Adrenal gland (tissue), 12 donors: Measurements from ENCODE around the gene DDX25. TPM values are rescaled to one million over a fixed set of nuclear protein-coding genes. Genes with fewer than 3 reads are reported as not detected.

Experiments used
- DNase-seq, 7 donors: peaks; one replicate each; pipeline ENCODE4 v3.0.0-alpha.2; 2019 to 2020
- H3K27ac ChIP-seq, 5 donors: fragments of 200-600 bp; sonication (generic) in 4 of 5; 1 replicate in 3 of 5; 2 replicates in 2 of 5; pipeline versions ENCODE4 v1.5.1 to v1.8.0; 2016 to 2020; ENCODE audit warnings: mild to moderate bottlenecking in 1 of 5
- H3K27me3 ChIP-seq: fragments of 200-600 bp; 2 replicates; pipeline ENCODE4 v1.8.0; 2021
- H3K36me3 ChIP-seq, 2 donors: fragments of 200-600 bp; replicated peaks in 1 of 2; 1 replicate in 1 of 2; 2 replicates in 1 of 2; pipeline versions ENCODE4 v1.5.1 to v1.8.0; 2018 to 2022
- H3K4me1 ChIP-seq, 2 donors: fragments of 200-600 bp; replicated peaks in 1 of 2; 1 replicate in 1 of 2; 2 replicates in 1 of 2; pipeline versions ENCODE4 v1.5.1 to v1.8.0; 2018 to 2021
- H3K4me3 ChIP-seq, 4 donors: fragments of 200-600 bp; sonication (generic) in 3 of 4; one replicate each; pipeline ENCODE4 v1.5.1; 2016 to 2018
- H3K9me3 ChIP-seq, 3 donors: fragments of 200-600 bp; sonication (generic) in 1 of 3; replicated peaks in 1 of 3; 1 replicate in 2 of 3; 2 replicates in 1 of 3; pipeline versions ENCODE4 v1.5.1 to v1.8.0; 2016 to 2021
- POLR2A ChIP-seq, 2 donors: fragments of 450-650 bp; IDR thresholded peaks; one replicate each; pipeline ENCODE4 v1.6.1; 2017; ENCODE audit warnings: antibody characterized with exemption in 2 of 2, mild to moderate bottlenecking in 2 of 2, moderate library complexity in 1 of 2
- WGBS, 4 donors: extraction: QIAGEN DNeasy Blood & Tissue Kit in 2 of 4; methylation state at CpG; one replicate each; pipeline versions ENCODE4 v1.1.5 to v1.1.7; 2013 to 2017; 5-methylcytosine and 5-hydroxymethylcytosine counted together
- intact Hi-C, 2 donors: fragments of 100-400 bp; cut with DNase I; formaldehyde crosslinking; loops; one replicate each; pipeline versions ENCODE4 v1.14.1 to v1.15.0; 2022 to 2023
- polyA plus RNA-seq, 3 donors: library from polyadenylated mRNA; stranded (reverse); fragments of 200-250 nt in 2 of 3; fragments of 350-450 nt in 1 of 3; fragmentation: Illumina TruSeq in 1 of 3; extraction: RNeasy Lipid Tissue Mini Kit (QIAGEN cat#74804) in 1 of 3; gene quantifications; one replicate each; pipeline ENCODE4 v1.2.3, GENCODE V29; 2013 to 2014
- total RNA-seq, 9 donors: library from RNA; depleted of rRNA in 4 of 9; stranded (reverse); fragments of >200 nt in 4 of 9; fragments of 120-200 nt in 1 of 9; fragmentation: NEBNext Ultra II Directional in 1 of 9; extraction: Animal tissue kit (Norgen Biotek cat#: 25700) in 1 of 9; gene quantifications; one replicate each; pipeline versions ENCODE4 v1.1.0 to v1.2.4, GENCODE V29; 2013 to 2023
- TF ChIP-seq, protein P1 (sequence below), 6 experiments: fragments of 450-650 bp in 4 of 6; fragments of 200-600 bp in 2 of 6; sonication (generic) in 1 of 6; IDR thresholded peaks; 1 replicate in 5 of 6; 2 replicates in 1 of 6; pipeline versions ENCODE4 v1.5.1 to v1.8.0; 2016 to 2021; ENCODE audit warnings: antibody characterized with exemption in 6 of 6, mild to moderate bottlenecking in 2 of 6, moderate library complexity in 1 of 6
- donor health status: healthy with polysubstance abuse.
- donor health status: Bipolar disorder and iron deficiency.
- donor health status: DM: yes; HTN: yes; CAD: no.
- donor health status: DM: no; HTN: no; CAD: no.
- donor health status: DM: no; HTN: no; CAD: no.
- donor health status: DM: yes; HTN: yes; CAD: no.

The DDX25 gene
- total and polyA plus RNA-seq, 12 donors: 0.18 to 7.4 (median 0.98) TPM; not detected in 3

DNA sequence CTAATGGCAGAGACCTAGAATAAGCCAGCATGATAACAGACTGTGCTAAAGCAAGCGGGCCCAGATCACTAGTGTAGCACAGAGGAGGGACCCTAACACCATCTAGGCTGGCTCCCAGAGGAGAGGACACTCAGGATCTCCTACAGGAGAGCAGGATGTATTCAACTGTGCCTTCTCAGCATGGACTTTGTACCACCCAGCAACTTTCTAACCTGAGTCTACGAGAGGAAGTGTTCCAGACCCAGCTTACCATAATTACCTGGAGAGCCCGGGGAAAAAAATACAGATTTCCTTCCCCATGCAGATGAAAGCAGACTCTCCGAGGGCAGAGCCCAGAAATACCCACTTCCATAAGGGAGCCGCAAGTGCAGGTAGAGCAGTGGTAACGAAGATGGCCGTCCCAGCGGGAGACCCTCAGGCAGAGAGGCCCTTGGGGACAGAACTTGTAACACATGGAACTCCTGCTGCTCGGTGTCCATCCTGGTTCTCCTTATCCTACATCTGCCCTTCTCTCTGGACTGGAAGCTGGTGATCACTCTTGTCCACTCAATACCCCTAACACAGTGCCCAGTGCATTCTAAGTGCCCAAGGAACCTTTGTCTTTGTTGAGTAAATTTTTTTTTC is 20.2 kb downstream of the DDX25 start:
- TF ChIP-seq, protein P1, sequence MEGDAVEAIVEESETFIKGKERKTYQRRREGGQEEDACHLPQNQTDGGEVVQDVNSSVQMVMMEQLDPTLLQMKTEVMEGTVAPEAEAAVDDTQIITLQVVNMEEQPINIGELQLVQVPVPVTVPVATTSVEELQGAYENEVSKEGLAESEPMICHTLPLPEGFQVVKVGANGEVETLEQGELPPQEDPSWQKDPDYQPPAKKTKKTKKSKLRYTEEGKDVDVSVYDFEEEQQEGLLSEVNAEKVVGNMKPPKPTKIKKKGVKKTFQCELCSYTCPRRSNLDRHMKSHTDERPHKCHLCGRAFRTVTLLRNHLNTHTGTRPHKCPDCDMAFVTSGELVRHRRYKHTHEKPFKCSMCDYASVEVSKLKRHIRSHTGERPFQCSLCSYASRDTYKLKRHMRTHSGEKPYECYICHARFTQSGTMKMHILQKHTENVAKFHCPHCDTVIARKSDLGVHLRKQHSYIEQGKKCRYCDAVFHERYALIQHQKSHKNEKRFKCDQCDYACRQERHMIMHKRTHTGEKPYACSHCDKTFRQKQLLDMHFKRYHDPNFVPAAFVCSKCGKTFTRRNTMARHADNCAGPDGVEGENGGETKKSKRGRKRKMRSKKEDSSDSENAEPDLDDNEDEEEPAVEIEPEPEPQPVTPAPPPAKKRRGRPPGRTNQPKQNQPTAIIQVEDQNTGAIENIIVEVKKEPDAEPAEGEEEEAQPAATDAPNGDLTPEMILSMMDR (IDR thresholded peaks at IDR 0.05): no peak
- no peak for TF ChIP-seq POLR2A (IDR thresholded peaks at IDR 0.05)
- WGBS, 4 donors: 72 to 90% (median 86%) methylated on average over 8 to 9 of the region's 9 CpGs
- H3K4me3 ChIP-seq: no peak overlapping the region
- no peak overlapping the region for H3K27ac ChIP-seq
- H3K27me3 ChIP-seq: no peaks in the 10 kb centered on the region
- peaks cover 0 to 3% of the 10 kb centered on the region in 2 donors for H3K4me1 ChIP-seq
- no peaks in the 10 kb centered on the region for H3K36me3 ChIP-seq
- intact Hi-C loops: loop anchor here (2.0 to 5.0 kb wide), 3 partner anchors 133 to 270 kb away; no protein-coding TSS in a partner anchor
- peaks cover 0 to 6% (median 0%) of the 10 kb centered on the region in 3 donors for H3K9me3 ChIP-seq
- DNase-seq: peak in 1 of 7 donors; percentile 34

DNA sequence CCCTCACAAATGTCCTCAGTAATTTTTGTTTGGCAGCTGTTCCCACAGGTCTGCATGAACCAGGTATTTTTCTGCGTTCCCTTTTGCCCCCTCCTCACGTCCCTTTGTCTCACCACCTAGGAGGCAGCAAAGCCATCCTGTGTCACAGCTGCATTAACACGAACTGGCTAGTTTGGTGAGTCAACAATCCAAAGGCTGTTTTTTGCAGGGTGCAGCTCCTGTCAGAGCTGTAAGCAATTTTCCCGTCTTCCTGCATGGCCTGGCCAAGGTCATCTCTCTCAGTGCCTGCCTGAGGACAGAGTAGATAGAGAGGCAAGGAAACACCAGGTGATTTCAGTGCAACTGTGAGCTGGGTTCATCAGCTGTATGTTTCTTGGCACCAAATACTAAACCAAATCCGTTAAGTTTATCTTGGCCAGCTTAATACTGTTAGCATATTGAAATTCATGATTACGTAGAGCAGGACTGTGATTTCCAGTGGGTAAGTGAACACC is 21.0 kb downstream of the DDX25 start:
- intact Hi-C loops: loop anchor here in 1 of 2 donors (2.0 kb wide), 1 partner anchor 270 kb away; no protein-coding TSS in a partner anchor
- DNase-seq: peak in 5 of 7 donors; percentile 38 to 53 (median 43)
- 27 to 44% (median 41%) methylated on average over 6 of the region's 6 CpGs for WGBS, 4 donors
- Histone ChIP-seq H3K27me3 (peaks cover 3% of the 10 kb centered on the region), H3K27ac (no peak overlapping the region), H3K9me3 (peaks cover 0 to 6% (median 0%) of the 10 kb centered on the region in 3 donors), H3K4me1 (peaks cover 0 to 3% of the 10 kb centered on the region in 2 donors), H3K4me3 (no peak overlapping the region), H3K36me3 (no peaks in the 10 kb centered on the region)
- TF ChIP-seq POLR2A (IDR thresholded peaks at IDR 0.05): no peak
- TF ChIP-seq, protein P1 (IDR thresholded peaks at IDR 0.05): no peak

- no peak overlapping the region for H3K27ac ChIP-seq
- peaks cover 0 to 6% (median 0%) of the 10 kb centered on the region in 3 donors for H3K9me3 ChIP-seq
- H3K36me3 ChIP-seq: no peaks in the 10 kb centered on the region
- TF ChIP-seq POLR2A (IDR thresholded peaks at IDR 0.05): no peak
- TF ChIP-seq, protein P1 (IDR thresholded peaks at IDR 0.05): no peak
- no peak overlapping the region for H3K4me3 ChIP-seq
- peaks cover 0 to 3% of the 10 kb centered on the region in 2 donors for H3K4me1 ChIP-seq
- 71 to 81% (median 75%) methylated on average over 3 of the region's 3 CpGs for WGBS, 4 donors
- peak in 1 of 7 donors; percentile 30 for DNase-seq
- intact Hi-C loops: loop anchor here in 1 of 2 donors (2.0 kb wide), 1 partner anchor 269 kb away; no protein-coding TSS in a partner anchor
- H3K27me3 ChIP-seq: peaks cover 3% of the 10 kb centered on the region
Observed at GRCh38 chr11:125925804-125926203, 21.5 kb downstream of the DDX25 start.

- peak in 1 of 7 donors; percentile 27 for DNase-seq
- Histone ChIP-seq H3K9me3 (peaks cover 0 to 6% (median 0%) of the 10 kb centered on the region in 3 donors), H3K36me3 (no peaks in the 10 kb centered on the region), H3K27ac (no peak overlapping the region), H3K27me3 (peaks cover 3% of the 10 kb centered on the region), H3K4me1 (peaks cover 0 to 3% of the 10 kb centered on the region in 2 donors), H3K4me3 (no peak overlapping the region)
- TF ChIP-seq, protein P1 (IDR thresholded peaks at IDR 0.05): no peak
- TF ChIP-seq POLR2A (IDR thresholded peaks at IDR 0.05): no peak
- 85 to 88% (median 86%) methylated on average over 12 of the region's 12 CpGs for whole genome bisulfite sequencing, 4 donors
- intact Hi-C loops: no loop called here
Observed at GRCh38 chr11:125926682-125927081, 22.4 kb downstream of the DDX25 start.
